ENCODE measurements around the gene BBLN. TPM values are rescaled to one million over a fixed set of nuclear protein-coding genes. Genes with fewer than 3 reads are reported as not detected.
"Not testable (repeated sequence)": the region's sequence is repeated elsewhere in the genome, so short reads cannot be mapped to it uniquely, and the experiment has no call there.

BBLN gene, protein sequence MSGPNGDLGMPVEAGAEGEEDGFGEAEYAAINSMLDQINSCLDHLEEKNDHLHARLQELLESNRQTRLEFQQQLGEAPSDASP
- 100 to 1,000 TPM in 3 of 4 donors, 10 to 100 TPM in 1; 97.3 to 178 (median 149) TPM for total RNA-seq

DNA sequence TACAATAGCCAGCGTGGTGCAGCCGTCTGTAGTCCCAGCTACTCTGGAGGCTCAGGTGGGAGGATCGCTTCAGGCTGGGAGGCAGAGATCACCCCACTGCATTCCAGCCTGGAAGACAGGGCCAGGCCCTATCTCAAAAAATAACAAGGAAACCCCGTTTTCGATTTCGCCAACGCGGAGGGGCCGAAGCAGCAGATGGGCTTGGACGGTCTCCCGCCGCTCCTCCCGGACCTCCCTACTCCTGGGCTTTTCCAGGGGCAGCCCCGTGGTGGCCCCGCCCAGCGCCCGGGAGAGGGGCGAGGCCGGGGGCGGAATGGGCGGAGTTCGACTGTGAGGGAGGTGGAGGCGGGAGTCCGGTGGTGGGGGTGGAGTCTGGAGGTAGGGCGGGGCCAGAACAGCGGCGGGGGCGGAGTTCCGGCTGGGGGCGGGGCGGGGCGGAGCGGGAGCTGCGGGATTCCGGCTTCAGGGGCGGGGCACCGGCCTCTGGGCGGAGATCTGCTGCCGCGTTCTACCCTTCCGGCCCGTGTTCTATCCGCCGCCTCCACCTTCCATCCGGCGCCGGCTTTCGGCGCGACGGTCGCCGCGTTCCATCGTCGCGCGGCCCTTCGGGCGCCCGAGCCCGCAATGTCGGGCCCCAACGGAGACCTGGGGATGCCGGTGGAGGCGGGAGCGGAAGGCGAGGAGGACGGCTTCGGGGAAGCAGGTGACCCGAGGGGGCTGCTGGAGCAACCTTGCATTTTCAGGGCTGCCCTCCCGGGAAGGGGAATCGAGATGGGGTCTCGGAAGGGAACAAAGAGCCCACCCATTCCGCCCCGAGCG, at the start of gene BBLN:
BBLN (plus strand) TSS at position 482 of the 819 bp plus-strand sequence; CDS start at position 625, 143 bp downstream.
- in situ Hi-C loops (cut with MboI; ENCODE audit: low pct_ligation_motif_present in 1 of 4, low pct_unique_long_range_greater_than_20kb in 1 of 4, low sequenced_read_pairs in 3 of 4), result no loop called here
- peak within 1 kb of the TSS; percentile 55 to 77 (median 72) for H3K4me3 ChIP-seq
- H3K9me3 ChIP-seq, result no peaks in the 10 kb centered on the region
- TF ChIP-seq EP300 (IDR thresholded peaks at IDR 0.05; ENCODE audit: low read depth) (no peak), POLR2A (IDR thresholded peaks at IDR 0.05) (peak; percentile 70), POLR2AphosphoS5 (IDR thresholded peaks at IDR 0.05) (peak; percentile 41 to 82 (median 82))
- peak; percentile 97 for DNase-seq
- 0% methylated on average over 61 of the region's 77 CpGs; no CpG with 5 or more reads in 1 of the 2 donors for WGBS, 2 donors (ENCODE audit: low coverage in 1 of 2)
- peaks cover 0 to 17% (median 11%) of the 10 kb centered on the region in 4 donors for H3K4me1 ChIP-seq
- peaks cover 0 to 7% (median 0%) of the 10 kb centered on the region in 4 donors for H3K36me3 ChIP-seq
- H3K27ac ChIP-seq, result peak within 1 kb of the TSS; percentile 81 to 87 (median 84)
- intact Hi-C loops (cut with DNase I; ENCODE audit: low total_unique reads), result no loop called here
- H3K27me3 ChIP-seq, result no peaks in the 10 kb centered on the region

DNA sequence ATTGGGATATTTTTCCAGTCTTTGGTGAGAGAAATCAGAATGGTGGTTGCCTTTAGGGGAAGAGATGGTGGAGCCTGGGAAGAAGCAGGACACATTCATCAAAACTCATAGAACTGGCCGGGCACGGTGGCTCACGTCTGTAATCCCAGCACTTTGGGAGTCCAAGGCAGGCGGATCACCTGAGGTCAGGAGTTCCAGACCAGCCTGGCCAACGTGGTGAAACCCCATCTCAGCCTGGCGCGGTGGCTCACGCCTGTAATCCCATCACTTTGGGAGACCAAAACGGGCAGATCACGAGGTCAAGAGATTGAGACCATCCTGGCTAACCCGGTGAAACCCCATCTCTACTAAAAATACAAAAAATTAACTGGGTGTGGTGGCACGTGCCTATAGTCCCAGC, 48.3 kb upstream of the BBLN start:
- intact Hi-C loops (cut with DNase I; ENCODE audit: low total_unique reads) (loop anchor here (10.0 kb wide), 1 partner anchor 77 kb away; no protein-coding TSS in a partner anchor), in situ Hi-C loops (cut with MboI; ENCODE audit: low pct_ligation_motif_present in 1 of 4, low pct_unique_long_range_greater_than_20kb in 1 of 4, low sequenced_read_pairs in 3 of 4) (loop anchor here in 1 of 4 donors (25.0 kb wide), 1 partner anchor 149 kb away; no protein-coding TSS in a partner anchor)
- peaks cover 8 to 52% (median 27%) of the 10 kb centered on the region in 4 donors for H3K4me1 ChIP-seq
- not testable (repeated sequence) for H3K27me3 ChIP-seq, H3K9me3 ChIP-seq
- DNase-seq, result peak; percentile 7
- H3K4me3 ChIP-seq, result peak overlapping the region in 2 of 4 donors; percentile 10 to 52
- peaks cover 0 to 12% (median 8%) of the 10 kb centered on the region in 4 donors for H3K36me3 ChIP-seq
- WGBS, 2 donors (ENCODE audit: low coverage in 1 of 2), result 73 to 77% methylated on average over 6 to 12 of the region's 12 CpGs
- H3K27ac ChIP-seq, result peak overlapping the region; percentile 92 to 96 (median 94)

DNA sequence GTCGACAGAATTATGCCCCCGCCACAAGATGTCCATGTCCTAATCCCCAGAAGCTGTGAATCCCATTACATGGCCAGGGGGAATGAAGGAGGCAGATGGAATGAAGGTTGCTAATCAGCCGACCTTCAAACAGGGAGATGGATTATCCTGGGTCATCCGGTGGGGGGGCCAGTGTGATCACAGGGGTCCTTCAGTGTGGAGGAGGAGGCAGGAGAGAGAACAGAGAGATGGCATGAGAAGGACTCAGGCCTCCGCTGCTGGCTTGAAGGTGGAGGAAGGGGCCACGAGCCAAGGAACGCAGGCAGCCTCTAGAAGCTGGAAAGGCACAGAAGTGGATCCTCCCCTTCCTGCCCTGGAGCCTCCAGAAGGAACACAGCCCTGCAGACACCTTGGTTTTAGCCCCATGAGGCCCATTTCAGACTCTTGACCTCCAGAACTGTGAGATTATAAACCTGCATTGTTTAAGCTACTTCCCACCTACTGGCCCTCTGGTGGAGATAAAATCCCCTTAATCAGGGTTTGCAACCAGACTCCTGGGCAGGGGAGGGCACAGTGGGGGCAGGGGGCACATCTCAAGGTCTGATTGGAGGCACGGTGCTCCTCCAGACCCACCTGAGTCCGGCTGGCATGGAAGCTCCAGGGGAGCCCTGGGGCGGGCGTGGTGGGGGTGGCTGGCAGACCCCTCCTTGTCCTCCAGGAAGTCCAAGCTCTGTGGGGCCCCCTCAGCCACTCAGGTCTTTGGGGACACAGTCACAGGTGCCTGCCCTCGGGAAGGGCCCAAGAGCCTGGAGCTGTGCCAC, 46.3 kb upstream of the BBLN start:
- no peaks in the 10 kb centered on the region for H3K36me3 ChIP-seq
- no peaks in the 10 kb centered on the region for H3K27me3 ChIP-seq
- peak overlapping the region; percentile 10 to 52 (median 34) for H3K4me3 ChIP-seq
- no peak for TF ChIP-seq POLR2AphosphoS5 (IDR thresholded peaks at IDR 0.05)
- TF ChIP-seq, protein P1, sequence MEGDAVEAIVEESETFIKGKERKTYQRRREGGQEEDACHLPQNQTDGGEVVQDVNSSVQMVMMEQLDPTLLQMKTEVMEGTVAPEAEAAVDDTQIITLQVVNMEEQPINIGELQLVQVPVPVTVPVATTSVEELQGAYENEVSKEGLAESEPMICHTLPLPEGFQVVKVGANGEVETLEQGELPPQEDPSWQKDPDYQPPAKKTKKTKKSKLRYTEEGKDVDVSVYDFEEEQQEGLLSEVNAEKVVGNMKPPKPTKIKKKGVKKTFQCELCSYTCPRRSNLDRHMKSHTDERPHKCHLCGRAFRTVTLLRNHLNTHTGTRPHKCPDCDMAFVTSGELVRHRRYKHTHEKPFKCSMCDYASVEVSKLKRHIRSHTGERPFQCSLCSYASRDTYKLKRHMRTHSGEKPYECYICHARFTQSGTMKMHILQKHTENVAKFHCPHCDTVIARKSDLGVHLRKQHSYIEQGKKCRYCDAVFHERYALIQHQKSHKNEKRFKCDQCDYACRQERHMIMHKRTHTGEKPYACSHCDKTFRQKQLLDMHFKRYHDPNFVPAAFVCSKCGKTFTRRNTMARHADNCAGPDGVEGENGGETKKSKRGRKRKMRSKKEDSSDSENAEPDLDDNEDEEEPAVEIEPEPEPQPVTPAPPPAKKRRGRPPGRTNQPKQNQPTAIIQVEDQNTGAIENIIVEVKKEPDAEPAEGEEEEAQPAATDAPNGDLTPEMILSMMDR (IDR thresholded peaks at IDR 0.05), result peak in 2 of 5 experiments; percentile 7 to 32
- TF ChIP-seq POLR2A (IDR thresholded peaks at IDR 0.05), result peak; percentile 23
- TF ChIP-seq EP300 (IDR thresholded peaks at IDR 0.05; ENCODE audit: low read depth), result no peak
- peak; percentile 34 for DNase-seq
- no peaks in the 10 kb centered on the region for H3K9me3 ChIP-seq
- WGBS, 2 donors (ENCODE audit: low coverage in 1 of 2), result 78 to 100% methylated on average over 1 to 8 of the region's 12 CpGs
- in situ Hi-C loops (cut with MboI; ENCODE audit: low pct_ligation_motif_present in 1 of 4, low pct_unique_long_range_greater_than_20kb in 1 of 4, low sequenced_read_pairs in 3 of 4) (loop anchor here in 1 of 4 donors (25.0 kb wide), 1 partner anchor 151 kb away; no protein-coding TSS in a partner anchor), intact Hi-C loops (cut with DNase I; ENCODE audit: low total_unique reads) (loop anchor here (10.0 kb wide), 1 partner anchor 79 kb away; no protein-coding TSS in a partner anchor)
- peaks cover 8 to 62% (median 35%) of the 10 kb centered on the region in 4 donors for H3K4me1 ChIP-seq
- H3K27ac ChIP-seq, result peak overlapping the region; percentile 92 to 96 (median 94)

DNA sequence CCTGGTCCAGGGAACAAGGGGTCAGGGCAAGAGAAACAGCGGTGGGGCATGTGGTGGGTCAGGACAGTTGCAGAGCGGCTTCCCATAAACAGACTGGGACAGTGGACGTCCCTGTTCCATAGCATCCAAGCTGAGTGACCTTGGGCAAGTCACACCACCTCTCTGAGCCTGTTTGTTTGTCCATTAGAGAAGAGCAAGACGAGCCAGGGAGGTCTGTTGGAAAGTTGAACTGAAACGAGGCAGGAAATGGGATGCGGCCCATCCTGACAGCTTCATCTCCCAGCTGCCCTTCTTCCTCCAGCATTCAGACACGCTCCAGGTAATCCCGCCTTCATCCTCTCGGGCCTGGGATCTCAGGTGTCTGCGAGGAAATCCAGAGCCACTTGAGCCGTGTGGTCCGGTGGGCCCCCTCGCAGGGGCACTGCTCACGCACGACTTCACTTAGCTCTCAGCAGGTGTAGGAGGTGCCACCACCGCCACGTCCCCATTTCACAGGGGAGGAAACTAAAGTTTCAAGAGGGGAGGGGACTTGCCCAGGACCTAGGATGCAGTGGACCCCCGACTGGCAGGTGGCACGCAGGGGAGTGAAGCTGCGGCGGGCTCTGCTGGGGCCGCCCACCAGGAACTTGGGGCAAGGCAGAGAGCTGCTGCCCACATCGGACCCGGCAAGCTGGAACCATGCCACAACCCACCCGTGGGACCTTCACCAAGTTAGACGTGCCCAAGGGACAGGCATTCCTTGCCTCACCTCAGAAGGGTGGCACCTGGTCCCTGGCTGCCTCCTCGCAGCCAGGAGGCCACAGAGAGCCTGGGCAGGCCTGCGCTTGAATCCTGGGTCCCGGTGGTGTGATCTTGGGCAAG, 45.5 kb upstream of the BBLN start:
- 52% methylated on average over 25 of the region's 29 CpGs; no CpG with 5 or more reads in 1 of the 2 donors for WGBS, 2 donors (ENCODE audit: low coverage in 1 of 2)
- peaks cover 3 to 55% (median 27%) of the 10 kb centered on the region in 4 donors for H3K4me1 ChIP-seq
- DNase-seq, result peak; percentile 35
- in situ Hi-C loops (cut with MboI; ENCODE audit: low pct_ligation_motif_present in 1 of 4, low pct_unique_long_range_greater_than_20kb in 1 of 4, low sequenced_read_pairs in 3 of 4) (loop anchor here in 1 of 4 donors (25.0 kb wide), 1 partner anchor 152 kb away; no protein-coding TSS in a partner anchor), intact Hi-C loops (cut with DNase I; ENCODE audit: low total_unique reads) (loop anchor here (10.0 kb wide), 1 partner anchor 80 kb away; no protein-coding TSS in a partner anchor)
- TF ChIP-seq POLR2AphosphoS5 (IDR thresholded peaks at IDR 0.05) (no peak), POLR2A (IDR thresholded peaks at IDR 0.05) (no peak), EP300 (IDR thresholded peaks at IDR 0.05; ENCODE audit: low read depth) (no peak)
- TF ChIP-seq, protein P1 (IDR thresholded peaks at IDR 0.05), result no peak
- no peaks in the 10 kb centered on the region for H3K27me3 ChIP-seq
- H3K4me3 ChIP-seq, result peak overlapping the region; percentile 19 to 52 (median 34)
- no peaks in the 10 kb centered on the region for H3K9me3 ChIP-seq
- H3K27ac ChIP-seq, result peak overlapping the region; percentile 92 to 96 (median 94)
- no peaks in the 10 kb centered on the region for H3K36me3 ChIP-seq

Measured in transverse colon (tissue), 4 donors.